Measurements from ENCODE around the gene MCTP1.

MCTP1 gene

GRCh38 chr5:94906750-94907149, 378.1 kb downstream of the MCTP1 start:
- H3K4me3 ChIP-seq (ENCODE audit: insufficient read depth in 1 of 2, low read depth in 1 of 2, low read length in 2 of 2), result no peak overlapping the region
- H3K9me3 ChIP-seq (ENCODE audit: control insufficient read depth, low read length), result no peaks in the 10 kb centered on the region
- H3K9ac ChIP-seq (ENCODE audit: low read length), result no peak overlapping the region
- H4K8ac ChIP-seq (ENCODE audit: low read length), result no peak overlapping the region
- H3K23ac ChIP-seq (ENCODE audit: low read length in 2 of 2), result no peak overlapping the region
- no peak overlapping the region for H2AK5ac ChIP-seq (ENCODE audit: low read length, severe bottlenecking)
- no peak overlapping the region for H3K14ac ChIP-seq (ENCODE audit: low read length in 2 of 2)
- H3K27ac ChIP-seq (ENCODE audit: low read length, poor library complexity, severe bottlenecking), result no peak overlapping the region
- H3K4ac ChIP-seq (ENCODE audit: low read depth in 1 of 2, low read length in 2 of 2), result no peak overlapping the region
- peaks cover 0 to 8% of the 10 kb centered on the region in 2 experiments for H3K36me3 ChIP-seq (ENCODE audit: control insufficient read depth in 1 of 2, insufficient read depth in 2 of 2, low read depth in 1 of 2, low read length in 2 of 2)
- H2AFZ ChIP-seq (ENCODE audit: low read depth, low read length), result no peak overlapping the region
- no peaks in the 10 kb centered on the region for H3K27me3 ChIP-seq (ENCODE audit: control insufficient read depth in 1 of 2, insufficient read depth in 1 of 2, low read length in 2 of 2)
- H2BK120ac ChIP-seq (ENCODE audit: low read depth, low read length), result no peak overlapping the region
- H2BK15ac ChIP-seq (ENCODE audit: low read depth, poor library complexity, severe bottlenecking), result no peak overlapping the region
- H4K91ac ChIP-seq (ENCODE audit: low read length), result no peak overlapping the region
- H2BK12ac ChIP-seq (ENCODE audit: low read length in 2 of 2), result no peak overlapping the region
- H2BK5ac ChIP-seq (ENCODE audit: low read depth, low read length, poor library complexity, severe bottlenecking), result no peak overlapping the region
- no peak for DNase-seq
- H3K4me1 ChIP-seq (ENCODE audit: control insufficient read depth, insufficient read depth, low read depth, low read length), result no peaks in the 10 kb centered on the region
- H3K4me2 ChIP-seq (ENCODE audit: low read length, poor library complexity, severe bottlenecking), result no peak overlapping the region
- H3K18ac ChIP-seq (ENCODE audit: low read depth in 1 of 2, low read length in 2 of 2), result no peak overlapping the region
- no peaks in the 10 kb centered on the region for H3K79me1 ChIP-seq (replicated peaks; ENCODE audit: low read length, poor library complexity, severe bottlenecking)

- DNase-seq, result no peak
- 100% methylated on average over 1 of the region's 3 CpGs for WGBS
- H3K9ac ChIP-seq (ENCODE audit: low read length), result no peak overlapping the region
- H3K23ac ChIP-seq (ENCODE audit: low read length in 2 of 2), result no peak overlapping the region
- peaks cover 2% of the 10 kb centered on the region for H3K4me1 ChIP-seq (ENCODE audit: control insufficient read depth, insufficient read depth, low read depth, low read length)
- peaks cover 3% of the 10 kb centered on the region for H3K79me1 ChIP-seq (replicated peaks; ENCODE audit: low read length, poor library complexity, severe bottlenecking)
- H3K4me2 ChIP-seq (ENCODE audit: low read length, poor library complexity, severe bottlenecking), result no peak overlapping the region
- H3K14ac ChIP-seq (ENCODE audit: low read length in 2 of 2), result no peak overlapping the region
- no peak overlapping the region for H4K8ac ChIP-seq (ENCODE audit: low read length)
- H2BK12ac ChIP-seq (ENCODE audit: low read length in 2 of 2), result no peak overlapping the region
- no peak overlapping the region for H2BK5ac ChIP-seq (ENCODE audit: low read depth, low read length, poor library complexity, severe bottlenecking)
- no peaks in the 10 kb centered on the region for H3K27me3 ChIP-seq (ENCODE audit: control insufficient read depth in 1 of 2, insufficient read depth in 1 of 2, low read length in 2 of 2)
- no peak overlapping the region for H3K27ac ChIP-seq (ENCODE audit: low read length, poor library complexity, severe bottlenecking)
- H4K91ac ChIP-seq (ENCODE audit: low read length), result no peak overlapping the region
- no peak overlapping the region for H3K4ac ChIP-seq (ENCODE audit: low read depth in 1 of 2, low read length in 2 of 2)
- no peak overlapping the region for H2AK5ac ChIP-seq (ENCODE audit: low read length, severe bottlenecking)
- H3K4me3 ChIP-seq (ENCODE audit: insufficient read depth in 1 of 2, low read depth in 1 of 2, low read length in 2 of 2), result no peak overlapping the region
- H2BK120ac ChIP-seq (ENCODE audit: low read depth, low read length), result no peak overlapping the region
- H2AFZ ChIP-seq (ENCODE audit: low read depth, low read length), result no peak overlapping the region
- no peak overlapping the region for H2BK15ac ChIP-seq (ENCODE audit: low read depth, poor library complexity, severe bottlenecking)
- H3K18ac ChIP-seq (ENCODE audit: low read depth in 1 of 2, low read length in 2 of 2), result no peak overlapping the region
- H3K9me3 ChIP-seq (ENCODE audit: control insufficient read depth, low read length), result no peaks in the 10 kb centered on the region
- H3K36me3 ChIP-seq (ENCODE audit: control insufficient read depth in 1 of 2, insufficient read depth in 2 of 2, low read depth in 1 of 2, low read length in 2 of 2), result peaks cover 0 to 11% of the 10 kb centered on the region in 2 experiments
Observed at GRCh38 chr5:94903726-94904125, 381.2 kb downstream of the MCTP1 start.

GRCh38 chr5:94901191-94901979, 383.5 kb downstream of the MCTP1 start:
- Histone ChIP-seq H2BK12ac (ENCODE audit: low read length in 2 of 2) (no peak overlapping the region), H2BK5ac (ENCODE audit: low read depth, low read length, poor library complexity, severe bottlenecking) (peak overlapping the region; percentile 86), H3K27me3 (ENCODE audit: control insufficient read depth in 1 of 2, insufficient read depth in 1 of 2, low read length in 2 of 2) (no peaks in the 10 kb centered on the region), H3K23ac (ENCODE audit: low read length in 2 of 2) (no peak overlapping the region), H3K9me3 (ENCODE audit: control insufficient read depth, low read length) (no peaks in the 10 kb centered on the region), H3K18ac (ENCODE audit: low read depth in 1 of 2, low read length in 2 of 2) (no peak overlapping the region), H2BK15ac (ENCODE audit: low read depth, poor library complexity, severe bottlenecking) (no peak overlapping the region), H2BK120ac (ENCODE audit: low read depth, low read length) (no peak overlapping the region), H3K36me3 (ENCODE audit: control insufficient read depth in 1 of 2, insufficient read depth in 2 of 2, low read depth in 1 of 2, low read length in 2 of 2) (peaks cover 0 to 16% of the 10 kb centered on the region in 2 experiments), H2AFZ (ENCODE audit: low read depth, low read length) (no peak overlapping the region), H3K4me3 (ENCODE audit: insufficient read depth in 1 of 2, low read depth in 1 of 2, low read length in 2 of 2) (no peak overlapping the region), H3K9ac (ENCODE audit: low read length) (peak overlapping the region; percentile 28), H3K27ac (ENCODE audit: low read length, poor library complexity, severe bottlenecking) (peak overlapping the region; percentile 97), H3K79me1 (replicated peaks; ENCODE audit: low read length, poor library complexity, severe bottlenecking) (peaks cover 6% of the 10 kb centered on the region), H4K8ac (ENCODE audit: low read length) (no peak overlapping the region), H3K14ac (ENCODE audit: low read length in 2 of 2) (no peak overlapping the region), H3K4ac (ENCODE audit: low read depth in 1 of 2, low read length in 2 of 2) (peak overlapping the region in 1 of 2 experiments; percentile 10), H3K4me2 (ENCODE audit: low read length, poor library complexity, severe bottlenecking) (no peak overlapping the region), H4K91ac (ENCODE audit: low read length) (no peak overlapping the region), H3K4me1 (ENCODE audit: control insufficient read depth, insufficient read depth, low read depth, low read length) (peaks cover 2% of the 10 kb centered on the region), H2AK5ac (ENCODE audit: low read length, severe bottlenecking) (peak overlapping the region; percentile 88)
- WGBS, result 44% methylated on average over 2 of the region's 5 CpGs
- DNase-seq, result peak; percentile 62

- Histone ChIP-seq H4K91ac (ENCODE audit: low read length) (no peak overlapping the region), H3K27me3 (ENCODE audit: control insufficient read depth in 1 of 2, insufficient read depth in 1 of 2, low read length in 2 of 2) (no peaks in the 10 kb centered on the region), H2BK12ac (ENCODE audit: low read length in 2 of 2) (no peak overlapping the region), H3K4me2 (ENCODE audit: low read length, poor library complexity, severe bottlenecking) (no peak overlapping the region), H3K79me1 (replicated peaks; ENCODE audit: low read length, poor library complexity, severe bottlenecking) (peaks cover 6% of the 10 kb centered on the region), H2BK120ac (ENCODE audit: low read depth, low read length) (no peak overlapping the region), H3K9me3 (ENCODE audit: control insufficient read depth, low read length) (no peaks in the 10 kb centered on the region), H2BK5ac (ENCODE audit: low read depth, low read length, poor library complexity, severe bottlenecking) (no peak overlapping the region), H3K36me3 (ENCODE audit: control insufficient read depth in 1 of 2, insufficient read depth in 2 of 2, low read depth in 1 of 2, low read length in 2 of 2) (peaks cover 0 to 10% of the 10 kb centered on the region in 2 experiments), H3K27ac (ENCODE audit: low read length, poor library complexity, severe bottlenecking) (peak overlapping the region; percentile 29), H2AK5ac (ENCODE audit: low read length, severe bottlenecking) (no peak overlapping the region), H3K14ac (ENCODE audit: low read length in 2 of 2) (no peak overlapping the region), H4K8ac (ENCODE audit: low read length) (no peak overlapping the region), H3K4me1 (ENCODE audit: control insufficient read depth, insufficient read depth, low read depth, low read length) (peaks cover 2% of the 10 kb centered on the region), H3K4me3 (ENCODE audit: insufficient read depth in 1 of 2, low read depth in 1 of 2, low read length in 2 of 2) (no peak overlapping the region), H2AFZ (ENCODE audit: low read depth, low read length) (no peak overlapping the region), H3K9ac (ENCODE audit: low read length) (no peak overlapping the region), H2BK15ac (ENCODE audit: low read depth, poor library complexity, severe bottlenecking) (no peak overlapping the region), H3K23ac (ENCODE audit: low read length in 2 of 2) (no peak overlapping the region), H3K18ac (ENCODE audit: low read depth in 1 of 2, low read length in 2 of 2) (no peak overlapping the region), H3K4ac (ENCODE audit: low read depth in 1 of 2, low read length in 2 of 2) (no peak overlapping the region)
- no peak for DNase-seq
- WGBS, result 92% methylated on average over 3 of the region's 3 CpGs
Observed at GRCh38 chr5:94900006-94900505, 384.8 kb downstream of the MCTP1 start.

Data from mesenchymal stem cell (in vitro differentiated cells and primary cell).